H1 (cell line): ENCODE results near the gene RTKN2. TPM values are rescaled to one million over a fixed set of nuclear protein-coding genes. Genes with fewer than 3 reads are reported as not detected.

Experiments
- CBX8 ChIP-seq: fragments of 300-800, 300-1000 bp; sonication (generic); IDR thresholded peaks from 2 replicates; pipeline ENCODE4 v1.7.1; 2016; ENCODE audit warnings: low read depth, low read length, borderline replicate concordance
- CHD1 ChIP-seq: IDR thresholded peaks from 2 replicates; pipeline ENCODE4 v1.6.1; 2012; ENCODE audit warnings: low read depth, low read length, improper control_type of control experiment
- EZH2 ChIP-seq: fragments of 200-600 bp; sonication (generic); IDR thresholded peaks from 2 replicates; pipeline ENCODE4 v1.7.1; 2012; ENCODE audit warnings: low read depth, mild to moderate bottlenecking, moderate library complexity, low read length, inconsistent platforms; ENCODE audit not compliant: severe bottlenecking
- GABPA ChIP-seq: IDR thresholded peaks from 2 replicates; pipeline ENCODE4 v1.6.1; 2011; ENCODE audit warnings: mild to moderate bottlenecking, low read length, moderate library complexity, borderline replicate concordance; ENCODE audit not compliant: insufficient read depth
- MAFK ChIP-seq: IDR thresholded peaks from 2 replicates; pipeline ENCODE4 v1.6.1; 2012; ENCODE audit warnings: low read depth, mild to moderate bottlenecking, improper control_type of control experiment, low read length
- MAX ChIP-seq: IDR thresholded peaks from 2 replicates; pipeline ENCODE4 v1.6.1; 2012; ENCODE audit warnings: inconsistent platforms
- NRF1 ChIP-seq: IDR thresholded peaks from 2 replicates; pipeline ENCODE4 v1.6.1; 2011; ENCODE audit warnings: mild to moderate bottlenecking, low read depth, low read length, improper control_type of control experiment
- polyA plus RNA-seq, 7 experiments: library from polyadenylated mRNA; depleted of rRNA in 3 of 7; stranded (reverse) in 5 of 7; unstranded in 2 of 7; fragments of >200 nt in 5 of 7; fragments of 200-250 nt in 2 of 7; gene quantifications; 1 replicate in 5 of 7; 2 replicates in 1 of 7; 4 replicates in 1 of 7; pipeline versions ENCODE4 v1.2.1 to v1.2.3, GENCODE V29; 2011 to 2013; ENCODE audit warnings: missing spikeins in 2 of 7, mixed read lengths in 2 of 7
- total RNA-seq: library from RNA; stranded (reverse); fragmentation: NEBNext Ultra II Directional; extraction: Animal tissue kit (Norgen Biotek cat#: 25700); gene quantifications from 2 replicates; pipeline ENCODE4 v1.2.1, GENCODE V29; 2021

Gene RTKN2
- total and polyA plus RNA-seq, 2 of the 8 experiments (the other 6 are each of a cell fraction or from before 2014, with no cell fraction given), result 5.1 to 24.6 TPM

GRCh38 chr10:62214364-62214874 is 54.2 kb downstream of the RTKN2 start (continued):
- no peak for TF ChIP-seq GABPA
- no peak for TF ChIP-seq CHD1
- no peak for TF ChIP-seq MAFK
- no peak for TF ChIP-seq MAX
- TF ChIP-seq NRF1, result no peak
- no peak for TF ChIP-seq CBX8
- TF ChIP-seq EZH2, result no peak
